Liver (tissue), 9 donors: ENCODE results near the gene CD6. TPM values are rescaled to one million over a fixed set of nuclear protein-coding genes. Genes with fewer than 3 reads are reported as not detected.

Experiments
- DNase-seq: peaks from one replicate; pipeline ENCODE4 v3.0.0-alpha.2; 2017; ENCODE audit warnings: low spot score
- H3K27ac ChIP-seq, 2 donors: one replicate each; pipeline ENCODE4 v1.7.0; 2013; ENCODE audit warnings: inconsistent platforms in 2 of 2, low read length in 2 of 2, control low read depth in 1 of 2, low read depth in 1 of 2, mild to moderate bottlenecking in 1 of 2
- H3K27me3 ChIP-seq, 4 donors: one replicate each; pipeline versions ENCODE4 v1.6.1 to v1.7.0; 2013; ENCODE audit warnings: low read length in 3 of 4, inconsistent platforms in 1 of 4, mild to moderate bottlenecking in 1 of 4, moderate library complexity in 1 of 4; ENCODE audit not compliant: control insufficient read depth in 4 of 4, insufficient read depth in 4 of 4
- H3K36me3 ChIP-seq, 4 donors: one replicate each; pipeline versions ENCODE4 v1.6.1 to v1.7.0; 2013; ENCODE audit warnings: low read length in 3 of 4, mild to moderate bottlenecking in 3 of 4, low read depth in 1 of 4, moderate library complexity in 1 of 4; ENCODE audit not compliant: control insufficient read depth in 4 of 4, insufficient read depth in 3 of 4
- H3K4me1 ChIP-seq, 4 donors: one replicate each; pipeline versions ENCODE4 v1.6.1 to v1.7.0; 2013; ENCODE audit warnings: low read length in 3 of 4, mild to moderate bottlenecking in 3 of 4, moderate library complexity in 1 of 4; ENCODE audit not compliant: control insufficient read depth in 4 of 4, insufficient read depth in 4 of 4
- H3K4me3 ChIP-seq, 3 donors: one replicate each; pipeline versions ENCODE4 v1.6.1 to v1.7.0; 2013; ENCODE audit warnings: low read length in 3 of 3, control low read depth in 1 of 3, low read depth in 1 of 3, mild to moderate bottlenecking in 1 of 3
- H3K9ac ChIP-seq, 2 donors: one replicate each; pipeline ENCODE4 v1.7.0; 2013; ENCODE audit warnings: low read length in 2 of 2, mild to moderate bottlenecking in 2 of 2, moderate library complexity in 2 of 2, control low read depth in 1 of 2, low read depth in 1 of 2
- H3K9me3 ChIP-seq, 4 donors: one replicate each; pipeline versions ENCODE4 v1.6.1 to v1.7.0; 2013; ENCODE audit warnings: low read length in 3 of 4; ENCODE audit not compliant: control insufficient read depth in 4 of 4
- ATF3 ChIP-seq: IDR thresholded peaks from 2 replicates; pipeline ENCODE4 v1.6.1; 2016; ENCODE audit warnings: antibody characterized with exemption
- EGR1 ChIP-seq, 2 donors: IDR thresholded peaks; 2 replicates each; pipeline ENCODE4 v1.6.1; 2016 to 2018; ENCODE audit warnings: antibody characterized with exemption in 2 of 2, low read depth in 2 of 2
- FOXA1 ChIP-seq: IDR thresholded peaks from 2 replicates; pipeline ENCODE4 v1.6.1; 2016; ENCODE audit warnings: antibody characterized with exemption
- FOXA2 ChIP-seq: IDR thresholded peaks from 2 replicates; pipeline ENCODE4 v1.6.1; 2016; ENCODE audit warnings: antibody characterized with exemption
- GABPA ChIP-seq, 2 donors: IDR thresholded peaks in 1 of 2; conservative IDR thresholded peaks in 1 of 2; 2 replicates each; pipeline ENCODE4 v1.6.1; 2016; ENCODE audit warnings: antibody characterized with exemption in 2 of 2, mild to moderate bottlenecking in 1 of 2, moderate library complexity in 1 of 2
- HNF4A ChIP-seq, 2 donors: conservative IDR thresholded peaks; 2 replicates each; pipeline ENCODE4 v1.6.1; 2016; ENCODE audit warnings: antibody characterized with exemption in 2 of 2, mild to moderate bottlenecking in 2 of 2
- HNF4G ChIP-seq: IDR thresholded peaks from 2 replicates; pipeline ENCODE4 v1.6.1; 2016; ENCODE audit warnings: antibody characterized with exemption
- JUND ChIP-seq, 2 donors: IDR thresholded peaks; 2 replicates each; pipeline ENCODE4 v1.6.1; 2016; ENCODE audit warnings: antibody characterized with exemption in 2 of 2
- NR2F2 ChIP-seq: IDR thresholded peaks from 2 replicates; pipeline ENCODE4 v1.6.1; 2016; ENCODE audit warnings: antibody characterized with exemption
- RAD21 ChIP-seq, 2 donors: IDR thresholded peaks; 2 replicates each; pipeline ENCODE4 v1.6.1; 2016; ENCODE audit warnings: antibody characterized with exemption in 2 of 2, mild to moderate bottlenecking in 2 of 2
- RXRA ChIP-seq, 2 donors: IDR thresholded peaks; 2 replicates each; pipeline ENCODE4 v1.6.1; 2017 to 2018; ENCODE audit warnings: antibody characterized with exemption in 2 of 2, mild to moderate bottlenecking in 1 of 2
- SP1 ChIP-seq: IDR thresholded peaks from 2 replicates; pipeline ENCODE4 v1.6.1; 2018; ENCODE audit warnings: antibody characterized with exemption, mild to moderate bottlenecking
- TAF1 ChIP-seq: conservative IDR thresholded peaks from 2 replicates; pipeline ENCODE4 v1.6.1; 2016; ENCODE audit warnings: antibody characterized with exemption, mild to moderate bottlenecking
- YY1 ChIP-seq: IDR thresholded peaks from 2 replicates; pipeline ENCODE4 v1.6.1; 2016; ENCODE audit warnings: antibody characterized with exemption, mild to moderate bottlenecking
- ZBTB33 ChIP-seq: IDR thresholded peaks from 2 replicates; pipeline ENCODE4 v1.6.1; 2016; ENCODE audit warnings: antibody characterized with exemption
- WGBS: extraction: QIAGEN DNeasy Blood & Tissue Kit; methylation state at CpG from one replicate; pipeline ENCODE4 v1.1.7; 2013; 5-methylcytosine and 5-hydroxymethylcytosine counted together
- polyA plus RNA-seq, 2 donors: library from polyadenylated mRNA; stranded (reverse) in 1 of 2; unstranded in 1 of 2; fragments of 200-250 nt in 1 of 2; fragments of >200 nt in 1 of 2; fragmentation: Nextera tagmentation in 1 of 2; extraction: Ambion mirVana in 1 of 2; gene quantifications; one replicate each; pipeline versions ENCODE4 v1.2.1 to v1.2.3, GENCODE V29; 2013 to 2015
- total RNA-seq, 2 donors: library from RNA; depleted of rRNA; stranded (reverse); fragments of >200 nt; gene quantifications; one replicate each; pipeline ENCODE4 v1.2.3, GENCODE V29; 2014
- TF ChIP-seq, protein P1 (sequence below): fragments of 150-350 bp; IDR thresholded peaks from 2 replicates; pipeline ENCODE4 v1.5.1; 2017; ENCODE audit warnings: improper control_type of control experiment, low read depth, low read length; ENCODE audit not compliant: missing input control
- donor health status: healthy.
- donor health status: healthy.
- donor health status: healthy.
- donor health status: healthy.
- donor health status: healthy.

CD6 gene
- total and polyA plus RNA-seq, 4 donors: 0.31 to 0.59 (median 0.45) TPM

DNA sequence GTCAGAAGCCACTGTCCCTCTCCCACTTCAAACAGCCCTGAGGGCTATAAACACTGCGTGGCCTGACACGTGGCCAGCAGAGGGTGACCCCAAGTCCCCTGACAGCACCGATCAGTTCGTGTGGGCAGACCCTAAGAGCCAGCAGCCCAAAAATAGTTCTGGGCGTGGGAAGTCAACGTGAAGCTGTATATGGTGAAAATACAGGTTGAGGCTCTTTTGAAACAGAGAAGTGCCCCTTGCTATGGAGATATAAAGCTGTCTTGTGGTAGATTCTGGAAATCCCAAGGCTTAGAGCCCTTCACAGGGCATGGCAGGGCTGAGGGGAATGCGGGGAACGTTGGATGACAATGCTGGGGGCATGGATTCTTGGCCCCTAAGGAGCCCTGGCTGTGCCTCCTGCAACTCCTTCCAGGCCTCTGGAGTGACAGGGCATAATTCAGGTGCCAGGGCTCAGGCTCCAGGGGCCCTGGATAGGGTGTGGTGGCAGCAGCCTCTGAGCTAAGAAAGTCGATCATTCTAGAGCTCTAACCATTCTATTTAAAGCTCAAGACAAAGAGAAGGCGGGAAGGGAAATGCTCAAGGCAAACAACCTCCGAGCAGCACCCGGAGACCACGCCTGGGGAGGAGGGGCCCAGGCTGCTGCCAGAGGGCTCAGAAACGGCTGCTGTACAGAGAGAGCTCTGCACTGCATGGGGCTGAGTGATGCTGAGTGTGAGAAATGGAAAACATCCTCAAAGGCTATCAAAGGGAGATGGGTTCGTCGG is 70.5 kb downstream of the CD6 start:
- no peak for TF ChIP-seq FOXA1
- TF ChIP-seq HNF4G: no peak
- TF ChIP-seq NR2F2: no peak
- TF ChIP-seq TAF1: no peak
- no peak for TF ChIP-seq EGR1 (IDR thresholded peaks at IDR 0.05; ENCODE audit: low read depth in 2 of 2)
- no peak for TF ChIP-seq JUND (IDR thresholded peaks at IDR 0.05)
- no peak for TF ChIP-seq ZBTB33
- no peak for TF ChIP-seq FOXA2
- no peak for TF ChIP-seq RXRA (IDR thresholded peaks at IDR 0.05)

DNA sequence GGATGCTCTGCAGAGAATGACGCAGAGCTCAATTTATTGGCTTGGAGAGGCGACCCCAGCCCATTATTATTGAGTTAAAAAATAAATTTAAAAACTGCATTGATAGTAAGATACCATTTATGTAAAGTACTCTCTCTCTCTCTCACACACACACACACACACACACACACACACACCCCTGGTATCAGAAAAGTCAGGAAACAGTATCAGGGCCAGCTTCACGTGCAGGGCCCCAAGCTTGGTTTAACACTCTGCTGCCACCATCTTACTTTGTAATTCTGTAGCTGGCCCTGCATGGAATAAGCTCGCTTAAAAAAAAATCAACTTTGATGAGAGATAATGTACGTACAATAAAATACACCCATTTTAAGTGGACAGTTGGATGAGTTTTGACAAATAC is 71.1 kb downstream of the CD6 start:
- Histone ChIP-seq H3K9ac (no peak overlapping the region), H3K27ac (no peak overlapping the region), H3K27me3 (no peaks in the 10 kb centered on the region), H3K4me3 (no peak overlapping the region), H3K4me1 (peaks cover 0 to 1% (median 0%) of the 10 kb centered on the region in 4 donors), H3K9me3 (no peaks in the 10 kb centered on the region), H3K36me3 (no peaks in the 10 kb centered on the region)
- DNase-seq: no peak
- TF ChIP-seq YY1: no peak
- no peak for TF ChIP-seq GABPA (IDR thresholded peaks at IDR 0.05 in 1 of 2, conservative IDR thresholded peaks at IDR 0.05 in 1 of 2)
- no peak for TF ChIP-seq ZBTB33
- no peak for TF ChIP-seq SP1
- no peak for TF ChIP-seq FOXA1
- TF ChIP-seq EGR1 (IDR thresholded peaks at IDR 0.05; ENCODE audit: low read depth in 2 of 2): no peak
- WGBS: 67% methylated on average over 5 of the region's 5 CpGs

More for the DNA sequence above, 70.5 kb downstream of the CD6 start:
- Histone ChIP-seq H3K4me1 (peaks cover 0 to 1% (median 0%) of the 10 kb centered on the region in 4 donors), H3K36me3 (no peaks in the 10 kb centered on the region), H3K4me3 (no peak overlapping the region), H3K27me3 (no peaks in the 10 kb centered on the region), H3K9ac (no peak overlapping the region), H3K9me3 (no peaks in the 10 kb centered on the region), H3K27ac (no peak overlapping the region)
- 43% methylated on average over 16 of the region's 16 CpGs for WGBS
- DNase-seq: no peak

DNA sequence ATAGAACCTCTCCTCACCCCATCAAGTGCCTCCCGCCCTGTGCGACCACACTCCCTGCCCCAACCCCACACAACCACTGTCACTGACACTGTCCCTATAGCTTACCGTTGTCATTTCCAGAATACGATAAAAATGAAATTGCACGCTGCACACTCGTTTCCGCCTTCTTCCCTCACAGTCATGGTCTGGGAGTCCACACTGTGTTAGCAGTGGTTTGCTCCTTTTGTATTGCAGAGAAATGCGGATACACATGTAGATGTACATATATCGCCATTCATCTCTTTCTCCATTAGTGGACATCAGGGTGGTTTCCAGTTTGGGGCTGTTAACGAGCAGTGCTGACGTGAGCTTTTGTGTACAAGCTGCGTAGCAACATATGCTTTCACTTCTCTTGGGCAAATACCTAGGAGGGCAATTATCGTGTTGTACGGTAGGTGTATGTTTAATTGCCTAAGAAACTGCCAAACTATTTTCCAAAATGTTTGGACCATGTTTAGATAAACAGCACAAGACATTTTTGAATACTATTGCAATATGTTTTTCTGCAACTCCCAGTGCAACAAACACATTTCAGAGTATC is 71.6 kb downstream of the CD6 start:
- H3K27ac ChIP-seq: no peak overlapping the region
- 91% methylated on average over 14 of the region's 14 CpGs for WGBS

More for the DNA sequence above, 71.6 kb downstream of the CD6 start:
- Histone ChIP-seq H3K9ac (no peak overlapping the region), H3K4me3 (no peak overlapping the region), H3K27me3 (no peaks in the 10 kb centered on the region), H3K36me3 (no peaks in the 10 kb centered on the region), H3K9me3 (no peaks in the 10 kb centered on the region), H3K4me1 (peaks cover 0 to 1% (median 0%) of the 10 kb centered on the region in 4 donors)
- TF ChIP-seq GABPA (IDR thresholded peaks at IDR 0.05 in 1 of 2, conservative IDR thresholded peaks at IDR 0.05 in 1 of 2) (no peak), NR2F2 (no peak), RAD21 (IDR thresholded peaks at IDR 0.05) (no peak), RXRA (IDR thresholded peaks at IDR 0.05) (no peak), EGR1 (IDR thresholded peaks at IDR 0.05; ENCODE audit: low read depth in 2 of 2) (no peak), YY1 (no peak), SP1 (no peak), FOXA2 (no peak), ATF3 (no peak), HNF4A (conservative IDR thresholded peaks at IDR 0.05) (no peak), ZBTB33 (no peak), FOXA1 (no peak), HNF4G (no peak), TAF1 (no peak)
- TF ChIP-seq, protein P1, sequence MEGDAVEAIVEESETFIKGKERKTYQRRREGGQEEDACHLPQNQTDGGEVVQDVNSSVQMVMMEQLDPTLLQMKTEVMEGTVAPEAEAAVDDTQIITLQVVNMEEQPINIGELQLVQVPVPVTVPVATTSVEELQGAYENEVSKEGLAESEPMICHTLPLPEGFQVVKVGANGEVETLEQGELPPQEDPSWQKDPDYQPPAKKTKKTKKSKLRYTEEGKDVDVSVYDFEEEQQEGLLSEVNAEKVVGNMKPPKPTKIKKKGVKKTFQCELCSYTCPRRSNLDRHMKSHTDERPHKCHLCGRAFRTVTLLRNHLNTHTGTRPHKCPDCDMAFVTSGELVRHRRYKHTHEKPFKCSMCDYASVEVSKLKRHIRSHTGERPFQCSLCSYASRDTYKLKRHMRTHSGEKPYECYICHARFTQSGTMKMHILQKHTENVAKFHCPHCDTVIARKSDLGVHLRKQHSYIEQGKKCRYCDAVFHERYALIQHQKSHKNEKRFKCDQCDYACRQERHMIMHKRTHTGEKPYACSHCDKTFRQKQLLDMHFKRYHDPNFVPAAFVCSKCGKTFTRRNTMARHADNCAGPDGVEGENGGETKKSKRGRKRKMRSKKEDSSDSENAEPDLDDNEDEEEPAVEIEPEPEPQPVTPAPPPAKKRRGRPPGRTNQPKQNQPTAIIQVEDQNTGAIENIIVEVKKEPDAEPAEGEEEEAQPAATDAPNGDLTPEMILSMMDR: no peak
- no peak for DNase-seq
